H1 (cell line): ENCODE data around the gene KDM5A. TPM values are rescaled to one million over a fixed set of nuclear protein-coding genes. Genes with fewer than 3 reads are reported as not detected.

Experiments used
- EZH2 ChIP-seq: fragments of 200-600 bp; sonication (generic); IDR thresholded peaks from 2 replicates; pipeline ENCODE4 v1.7.1; 2012; ENCODE audit warnings: low read depth, mild to moderate bottlenecking, moderate library complexity, low read length, inconsistent platforms; ENCODE audit not compliant: severe bottlenecking
- ZNF274 ChIP-seq: IDR thresholded peaks from 2 replicates; pipeline ENCODE4 v1.7.0; 2012; ENCODE audit warnings: low read length, borderline replicate concordance; ENCODE audit errors: extremely low read depth
- polyA plus RNA-seq, 7 experiments: library from polyadenylated mRNA; depleted of rRNA in 3 of 7; stranded (reverse) in 5 of 7; unstranded in 2 of 7; fragments of >200 nt in 5 of 7; fragments of 200-250 nt in 2 of 7; gene quantifications; 1 replicate in 5 of 7; 2 replicates in 1 of 7; 4 replicates in 1 of 7; pipeline versions ENCODE4 v1.2.1 to v1.2.3, GENCODE V29; 2011 to 2013; ENCODE audit warnings: missing spikeins in 2 of 7, mixed read lengths in 2 of 7
- total RNA-seq: library from RNA; stranded (reverse); fragmentation: NEBNext Ultra II Directional; extraction: Animal tissue kit (Norgen Biotek cat#: 25700); gene quantifications from 2 replicates; pipeline ENCODE4 v1.2.1, GENCODE V29; 2021

The KDM5A gene
- total and polyA plus RNA-seq, 2 of the 8 experiments (the other 6 are each of a cell fraction or from before 2014, with no cell fraction given): 6.3 to 36.9 TPM

DNA sequence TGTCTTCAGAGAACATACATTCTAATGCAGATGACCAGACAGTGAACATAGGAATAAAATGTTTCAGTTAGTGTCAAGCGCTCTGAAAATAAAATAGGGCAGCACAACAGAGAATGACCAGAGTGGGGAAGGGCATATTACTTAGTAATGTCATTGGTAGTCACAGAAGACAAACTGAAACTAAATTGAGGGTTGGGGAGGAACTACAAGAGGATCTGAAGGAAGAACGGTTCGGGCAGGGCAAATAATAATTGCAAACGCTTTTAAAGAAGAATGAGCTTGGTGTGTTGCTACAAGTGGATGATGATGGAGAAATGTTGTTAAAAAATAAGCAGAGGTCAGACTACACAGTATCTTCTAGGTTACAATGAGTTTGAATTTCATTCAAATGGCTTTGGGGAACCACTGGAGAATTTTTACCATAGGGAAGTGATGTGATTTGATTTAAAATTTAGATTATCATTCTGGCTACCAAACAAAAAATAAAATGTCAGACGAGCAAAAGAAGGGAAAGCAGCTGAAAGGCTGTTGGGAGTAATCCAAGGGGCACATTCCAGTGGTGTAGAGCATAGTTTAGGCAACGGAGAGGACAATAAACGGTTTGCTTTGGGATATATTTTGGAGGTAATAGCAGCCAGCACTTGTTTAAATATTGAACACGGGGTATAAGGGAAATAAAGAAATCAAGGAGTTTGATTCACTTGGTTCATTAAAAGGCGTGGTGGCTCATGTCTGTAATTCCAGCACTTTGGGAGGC, 70.2 kb downstream of the KDM5A start (continued):
- TF ChIP-seq ZNF274 (no peak), EZH2 (no peak)
- TF ChIP-seq, all 59 proteins: peak for 0
